Measurements from ENCODE around the gene ATP9A. TPM values are rescaled to one million over a fixed set of nuclear protein-coding genes. Genes with fewer than 3 reads are reported as not detected.
"Not testable (repeated sequence)": the region's sequence is repeated elsewhere in the genome, so short reads cannot be mapped to it uniquely, and the experiment has no call there.

ATP9A gene
- total and polyA plus RNA-seq, 4 donors, result 2.4 to 16.7 (median 9.9) TPM

- TF ChIP-seq CTCF (IDR thresholded peaks at IDR 0.05; ENCODE audit: low read depth, low read length, missing input control), result no peak
- Histone ChIP-seq H3K9me3 (ENCODE audit: control insufficient read depth in 4 of 4, low read length in 3 of 4) (no peaks in the 10 kb centered on the region), H3K4me3 (ENCODE audit: low read depth in 1 of 3, low read length in 3 of 3) (no peak overlapping the region), H3K36me3 (ENCODE audit: control insufficient read depth in 4 of 4, insufficient read depth in 3 of 4, low read depth in 1 of 4, low read length in 3 of 4) (no peaks in the 10 kb centered on the region), H3K27ac (ENCODE audit: low read depth in 1 of 2, low read length in 2 of 2) (peak overlapping the region; percentile 11 to 12), H3K27me3 (ENCODE audit: control insufficient read depth in 4 of 4, insufficient read depth in 4 of 4, low read length in 3 of 4) (no peaks in the 10 kb centered on the region), H3K4me1 (ENCODE audit: control insufficient read depth in 4 of 4, insufficient read depth in 4 of 4, low read length in 3 of 4) (peaks cover 0 to 18% (median 7%) of the 10 kb centered on the region in 4 donors), H3K9ac (ENCODE audit: low read depth in 1 of 2, low read length in 2 of 2) (no peak overlapping the region)
- DNase-seq (ENCODE audit: low spot score), result no peak
- WGBS, result 90% methylated on average over 10 of the region's 10 CpGs
Observed at GRCh38 chr20:51757226-51757625, 11.0 kb downstream of the ATP9A start.

- Histone ChIP-seq H3K9me3 (ENCODE audit: control insufficient read depth in 4 of 4, low read length in 3 of 4) (no peaks in the 10 kb centered on the region), H3K9ac (ENCODE audit: low read depth in 1 of 2, low read length in 2 of 2) (no peak overlapping the region), H3K4me3 (ENCODE audit: low read depth in 1 of 3, low read length in 3 of 3) (no peak overlapping the region), H3K36me3 (ENCODE audit: control insufficient read depth in 4 of 4, insufficient read depth in 3 of 4, low read depth in 1 of 4, low read length in 3 of 4) (no peaks in the 10 kb centered on the region), H3K27ac (ENCODE audit: low read depth in 1 of 2, low read length in 2 of 2) (no peak overlapping the region), H3K4me1 (ENCODE audit: control insufficient read depth in 4 of 4, insufficient read depth in 4 of 4, low read length in 3 of 4) (peaks cover 0 to 23% (median 7%) of the 10 kb centered on the region in 4 donors), H3K27me3 (ENCODE audit: control insufficient read depth in 4 of 4, insufficient read depth in 4 of 4, low read length in 3 of 4) (no peaks in the 10 kb centered on the region)
- TF ChIP-seq FOXA1 (IDR thresholded peaks at IDR 0.05) (no peak), SP1 (IDR thresholded peaks at IDR 0.05) (no peak), REST (IDR thresholded peaks at IDR 0.05) (no peak), HNF4G (IDR thresholded peaks at IDR 0.05) (no peak), GABPA (IDR thresholded peaks at IDR 0.05 in 1 of 2, conservative IDR thresholded peaks at IDR 0.05 in 1 of 2) (no peak), HNF4A (conservative IDR thresholded peaks at IDR 0.05) (no peak)
- DNase-seq (ENCODE audit: low spot score), result no peak
- WGBS, result 85% methylated on average over 3 of the region's 3 CpGs
Observed at GRCh38 chr20:51756653-51757052, 11.5 kb downstream of the ATP9A start.

GRCh38 chr20:51753220-51753619 lies 15.0 kb downstream of the ATP9A start:
- not testable (repeated sequence) for H3K9ac ChIP-seq (ENCODE audit: low read depth in 1 of 2, low read length in 2 of 2)
- peak overlapping the region; percentile 74 to 84 for H3K27ac ChIP-seq (ENCODE audit: low read depth in 1 of 2, low read length in 2 of 2)

More at GRCh38 chr20:51753220-51753619, 15.0 kb downstream of the ATP9A start:
- WGBS, result 93% methylated on average over 8 of the region's 8 CpGs
- not testable (repeated sequence) for H3K9me3 ChIP-seq (ENCODE audit: control insufficient read depth in 4 of 4, low read length in 3 of 4); H3K4me3 ChIP-seq (ENCODE audit: low read depth in 1 of 3, low read length in 3 of 3); DNase-seq (ENCODE audit: low spot score); H3K27me3 ChIP-seq (ENCODE audit: control insufficient read depth in 4 of 4, insufficient read depth in 4 of 4, low read length in 3 of 4); H3K36me3 ChIP-seq (ENCODE audit: control insufficient read depth in 4 of 4, insufficient read depth in 3 of 4, low read depth in 1 of 4, low read length in 3 of 4)
- H3K4me1 ChIP-seq (ENCODE audit: control insufficient read depth in 4 of 4, insufficient read depth in 4 of 4, low read length in 3 of 4), result peaks cover 4 to 22% (median 8%) of the 10 kb centered on the region in 4 donors

Measured in liver (tissue), 9 donors.